Measurements from ENCODE around the gene THSD7B. TPM values are rescaled to one million over a fixed set of nuclear protein-coding genes. Genes with fewer than 3 reads are reported as not detected.

THSD7B gene
- polyA plus RNA-seq, 1 donor from 2014 or later = 0.46 TPM

- Histone ChIP-seq H2AFZ (ENCODE audit: low read depth, low read length) (no peak overlapping the region), H3K9me2 (ENCODE audit: insufficient read depth, low read length) (no peaks in the 10 kb centered on the region), H3K36me3 (ENCODE audit: insufficient read depth, low read length) (no peaks in the 10 kb centered on the region)
These were observed 941.7 kb downstream of the THSD7B start for GRCh38 chr2:137706786-137707613.

GRCh38 chr2:137708311-137708710, 943.0 kb downstream of the THSD7B start:
- H2AFZ ChIP-seq (ENCODE audit: low read depth, low read length) = no peak overlapping the region
- no peaks in the 10 kb centered on the region for H3K79me2 ChIP-seq (replicated peaks; ENCODE audit: insufficient read depth, low read length)
- no peaks in the 10 kb centered on the region for H3F3A ChIP-seq (ENCODE audit: insufficient read depth, low read length, poor library complexity, severe bottlenecking)
- no peaks in the 10 kb centered on the region for H3K36me3 ChIP-seq (ENCODE audit: insufficient read depth, low read length)
- H3K4me2 ChIP-seq (ENCODE audit: low read length) = no peak overlapping the region
- no peaks in the 10 kb centered on the region for H4K20me1 ChIP-seq (ENCODE audit: insufficient read depth)
- TF ChIP-seq REST (IDR thresholded peaks at IDR 0.05; ENCODE audit: borderline replicate concordance) (no peak), EZH2 (IDR thresholded peaks at IDR 0.05; ENCODE audit: borderline replicate concordance, insufficient read depth, low read length, poor library complexity, severe bottlenecking) (no peak), CTCF (IDR thresholded peaks at IDR 0.05; ENCODE audit: poor library complexity, severe bottlenecking) (no peak), RAD21 (conservative IDR thresholded peaks at IDR 0.05) (no peak), SMC3 (conservative IDR thresholded peaks at IDR 0.05; ENCODE audit: poor library complexity) (no peak), EP300 (conservative IDR thresholded peaks at IDR 0.05; ENCODE audit: poor library complexity, severe bottlenecking) (no peak)
- H3K9ac ChIP-seq (ENCODE audit: low read length) = no peak overlapping the region
- H3K9me3 ChIP-seq (ENCODE audit: low read length) = no peaks in the 10 kb centered on the region
- H3K4me3 ChIP-seq (ENCODE audit: low read length) = no peak overlapping the region
- no peaks in the 10 kb centered on the region for H3K9me2 ChIP-seq (ENCODE audit: insufficient read depth, low read length)
- no peak overlapping the region for H3K27ac ChIP-seq (ENCODE audit: low read length)
- H3K27me3 ChIP-seq (ENCODE audit: insufficient read depth, low read depth, low read length) = no peaks in the 10 kb centered on the region

More at GRCh38 chr2:137706786-137707613, 941.7 kb downstream of the THSD7B start:
- Histone ChIP-seq H3F3A (ENCODE audit: insufficient read depth, low read length, poor library complexity, severe bottlenecking) (no peaks in the 10 kb centered on the region), H3K4me3 (ENCODE audit: low read length) (no peak overlapping the region), H3K27me3 (ENCODE audit: insufficient read depth, low read depth, low read length) (no peaks in the 10 kb centered on the region), H3K27ac (ENCODE audit: low read length) (no peak overlapping the region), H4K20me1 (ENCODE audit: insufficient read depth) (no peaks in the 10 kb centered on the region), H3K9me3 (ENCODE audit: low read length) (no peaks in the 10 kb centered on the region), H3K9ac (ENCODE audit: low read length) (no peak overlapping the region), H3K79me2 (replicated peaks; ENCODE audit: insufficient read depth, low read length) (no peaks in the 10 kb centered on the region), H3K4me2 (ENCODE audit: low read length) (no peak overlapping the region)
- no peak for TF ChIP-seq EP300 (conservative IDR thresholded peaks at IDR 0.05; ENCODE audit: poor library complexity, severe bottlenecking)
- no peak for TF ChIP-seq RAD21 (conservative IDR thresholded peaks at IDR 0.05)
- no peak for TF ChIP-seq EZH2 (IDR thresholded peaks at IDR 0.05; ENCODE audit: borderline replicate concordance, insufficient read depth, low read length, poor library complexity, severe bottlenecking)
- TF ChIP-seq REST (IDR thresholded peaks at IDR 0.05; ENCODE audit: borderline replicate concordance) = no peak
- TF ChIP-seq SMC3 (conservative IDR thresholded peaks at IDR 0.05; ENCODE audit: poor library complexity) = no peak
